Measurements from ENCODE around the gene GRAP2. TPM values are rescaled to one million over a fixed set of nuclear protein-coding genes. Genes with fewer than 3 reads are reported as not detected.

The GRAP2 gene
- total and polyA plus RNA-seq, 2 of the 8 experiments (the other 6 are each of a cell fraction or from before 2014, with no cell fraction given) = 0.08 TPM; not detected in 1

DNA sequence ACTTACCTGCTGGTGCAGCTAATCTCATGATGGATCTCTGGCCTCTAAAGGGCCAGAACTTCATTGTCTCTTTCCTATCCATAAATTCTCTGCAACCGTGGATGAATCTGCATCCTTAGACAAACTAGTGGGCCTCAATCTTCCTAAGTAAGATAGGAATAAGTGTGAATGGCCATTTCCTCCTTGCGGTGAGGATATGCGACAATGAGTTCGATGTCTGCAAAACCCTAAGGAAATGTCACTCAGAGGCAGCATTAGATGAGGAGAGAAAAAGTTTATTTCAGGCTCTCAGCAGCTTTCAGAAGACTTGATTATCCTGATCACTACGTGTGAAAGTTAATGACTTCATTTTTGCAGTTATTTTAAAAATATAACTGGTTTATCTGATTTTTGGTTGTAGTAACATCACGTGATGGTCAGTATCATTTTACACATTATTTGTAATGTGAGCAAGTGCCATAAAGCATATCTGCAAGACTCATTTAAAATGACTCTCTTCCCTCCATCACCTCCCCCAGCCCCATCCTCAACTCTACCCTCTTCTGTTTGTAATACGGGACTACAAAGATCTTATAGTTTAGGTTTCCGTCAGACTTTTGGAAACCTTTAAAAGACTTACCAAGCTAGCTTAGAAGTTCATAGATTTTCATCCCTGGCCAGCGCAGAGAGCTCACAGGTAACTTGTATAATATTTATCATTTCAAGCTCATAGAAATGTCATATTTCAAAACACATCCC is 10.2 kb downstream of the GRAP2 start (continued):
- TF ChIP-seq ATF2 (IDR thresholded peaks at IDR 0.05; ENCODE audit: low read length) (no peak), SUZ12 (IDR thresholded peaks at IDR 0.05; ENCODE audit: low read length) (no peak)

All from H1 (cell line).